ENCODE measurements around the gene TIRAP. TPM values are rescaled to one million over a fixed set of nuclear protein-coding genes. Genes with fewer than 3 reads are reported as not detected.
A peak's percentile ranks its signal among the peaks of the same experiment; 100 is the strongest.

The TIRAP gene
- total and polyA plus RNA-seq, 2 experiments from 2014 or later = 4.9 to 6.7 TPM

GRCh38 chr11:126284829-126285228 lies 1.9 kb downstream of the TIRAP start:
- TF ChIP-seq CTCF (IDR thresholded peaks at IDR 0.05; ENCODE audit: low read depth, low read length) = no peak
- DNase-seq (ENCODE audit: low read depth in 1 of 2, low spot score in 1 of 2) = peak in 1 of 2 donors; percentile 94
- H3K4me1 ChIP-seq (ENCODE audit: low read depth) = peaks cover 26% of the 10 kb centered on the region
- H3K27me3 ChIP-seq = no peaks in the 10 kb centered on the region
- no peak overlapping the region for H3K4me3 ChIP-seq
- H3K9me3 ChIP-seq (ENCODE audit: low read depth) = no peaks in the 10 kb centered on the region
- no peaks in the 10 kb centered on the region for H3K36me3 ChIP-seq
- H3K27ac ChIP-seq = no peak overlapping the region

GRCh38 chr11:126288237-126288636 lies 5.3 kb downstream of the TIRAP start:
- H3K4me3 ChIP-seq = no peak overlapping the region
- H3K27me3 ChIP-seq = no peaks in the 10 kb centered on the region
- peaks cover 7% of the 10 kb centered on the region for H3K4me1 ChIP-seq (ENCODE audit: low read depth)
- H3K27ac ChIP-seq = peak overlapping the region; percentile 12
- TF ChIP-seq CTCF (IDR thresholded peaks at IDR 0.05; ENCODE audit: low read depth, low read length) = no peak
- no peaks in the 10 kb centered on the region for H3K9me3 ChIP-seq (ENCODE audit: low read depth)
- H3K36me3 ChIP-seq = no peaks in the 10 kb centered on the region
- no peak for DNase-seq (ENCODE audit: low read depth in 1 of 2, low spot score in 1 of 2)

- H3K27ac ChIP-seq = peak overlapping the region; percentile 71
- H3K36me3 ChIP-seq = no peaks in the 10 kb centered on the region
- TF ChIP-seq CTCF (IDR thresholded peaks at IDR 0.05; ENCODE audit: low read depth, low read length) = no peak
- DNase-seq (ENCODE audit: low read depth in 1 of 2, low spot score in 1 of 2) = no peak
- H3K4me1 ChIP-seq (ENCODE audit: low read depth) = peaks cover 7% of the 10 kb centered on the region
- no peak overlapping the region for H3K4me3 ChIP-seq
- H3K9me3 ChIP-seq (ENCODE audit: low read depth) = no peaks in the 10 kb centered on the region
- H3K27me3 ChIP-seq = no peaks in the 10 kb centered on the region
Observed at GRCh38 chr11:126290887-126291286, 8.0 kb downstream of the TIRAP start.

DNA sequence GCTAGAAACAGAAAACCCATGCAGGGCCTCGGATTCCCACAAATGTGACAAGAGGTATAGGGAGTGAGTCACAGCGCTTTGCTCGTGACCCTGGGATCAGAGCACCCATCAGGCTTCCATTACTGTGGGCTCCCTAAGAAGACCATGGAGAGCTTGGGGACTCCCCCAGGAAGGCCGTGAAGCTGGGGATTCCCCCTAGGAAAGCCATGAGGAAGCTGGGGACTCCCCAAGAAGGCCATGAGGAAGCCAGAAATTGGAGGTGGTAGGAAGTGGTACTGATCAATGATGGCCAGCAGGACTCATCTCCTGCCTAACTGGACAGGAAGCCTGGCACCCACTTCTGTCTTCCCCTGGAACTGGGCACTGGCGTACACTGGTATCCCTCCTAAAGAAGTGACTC lies 10.8 kb downstream of the TIRAP start:
- no peak overlapping the region for H3K4me3 ChIP-seq
- H3K36me3 ChIP-seq = no peaks in the 10 kb centered on the region
- no peak overlapping the region for H3K27ac ChIP-seq
- DNase-seq (ENCODE audit: low read depth in 1 of 2, low spot score in 1 of 2) = no peak
- no peaks in the 10 kb centered on the region for H3K9me3 ChIP-seq (ENCODE audit: low read depth)
- H3K27me3 ChIP-seq = no peaks in the 10 kb centered on the region
- no peaks in the 10 kb centered on the region for H3K4me1 ChIP-seq (ENCODE audit: low read depth)
- TF ChIP-seq CTCF (IDR thresholded peaks at IDR 0.05; ENCODE audit: low read depth, low read length) = no peak

- no peak for DNase-seq (ENCODE audit: low read depth in 1 of 2, low spot score in 1 of 2)
- Histone ChIP-seq H3K9me3 (ENCODE audit: low read depth) (no peaks in the 10 kb centered on the region), H3K36me3 (no peaks in the 10 kb centered on the region), H3K4me1 (ENCODE audit: low read depth) (no peaks in the 10 kb centered on the region), H3K4me3 (no peak overlapping the region), H3K27me3 (no peaks in the 10 kb centered on the region), H3K27ac (no peak overlapping the region)
- no peak for TF ChIP-seq CTCF (IDR thresholded peaks at IDR 0.05; ENCODE audit: low read depth, low read length)
Observed at GRCh38 chr11:126297004-126297403, 14.1 kb downstream of the TIRAP start.

Data from cardiac muscle cell (in vitro differentiated cells and primary cell).